HG02885 (cell line): ENCODE data around the gene CUL4A.
A peak's percentile ranks its signal among the peaks of the same experiment; 100 is the strongest.
"Not testable (repeated sequence)": the region's sequence is repeated elsewhere in the genome, so short reads cannot be mapped to it uniquely, and the experiment has no call there.

Experiments
- ATAC-seq: cut with Tn5 transposase; IDR thresholded peaks from one replicate; pipeline ENCODE4 v1.9.1; 2021; ENCODE audit warnings: mild to moderate bottlenecking; ENCODE audit not compliant: unreplicated experiment, poor library complexity

CUL4A gene

GRCh38 chr13:113209336-113209758 lies at the start of gene CUL4A:
TSS of gene CUL4A (plus strand) at chr13:113209613. CDS start at chr13:113209628, 15 bp downstream.
- peak; percentile 49 for ATAC-seq

GRCh38 chr13:113159701-113160100 lies 49.7 kb upstream of the CUL4A start:
- ATAC-seq: no peak

GRCh38 chr13:113160983-113161382 lies 48.4 kb upstream of the CUL4A start:
- ATAC-seq: no peak

GRCh38 chr13:113161433-113161832 lies 48.0 kb upstream of the CUL4A start:
- no peak for ATAC-seq

- not testable (repeated sequence) for ATAC-seq
Measured at GRCh38 chr13:113161975-113162374, 47.4 kb upstream of the CUL4A start.

- ATAC-seq: no peak
Measured at GRCh38 chr13:113162783-113163685, 46.4 kb upstream of the CUL4A start.

GRCh38 chr13:113164492-113164891 lies 44.9 kb upstream of the CUL4A start:
- no peak for ATAC-seq

GRCh38 chr13:113166266-113166665 lies 43.1 kb upstream of the CUL4A start:
- ATAC-seq: no peak

- ATAC-seq: no peak
Measured at GRCh38 chr13:113166681-113167080, 42.7 kb upstream of the CUL4A start.

- no peak for ATAC-seq
Measured at GRCh38 chr13:113167155-113167554, 42.3 kb upstream of the CUL4A start.

GRCh38 chr13:113167575-113167974 lies 41.8 kb upstream of the CUL4A start:
- no peak for ATAC-seq

GRCh38 chr13:113168211-113168610 lies 41.2 kb upstream of the CUL4A start:
- ATAC-seq: no peak

GRCh38 chr13:113169277-113170272 lies 39.8 kb upstream of the CUL4A start:
- no peak for ATAC-seq

- no peak for ATAC-seq
Measured at GRCh38 chr13:113170511-113170910, 38.9 kb upstream of the CUL4A start.

GRCh38 chr13:113171250-113172125 lies 37.9 kb upstream of the CUL4A start:
- ATAC-seq: no peak

- no peak for ATAC-seq
Measured at GRCh38 chr13:113172419-113172926, 36.9 kb upstream of the CUL4A start.

GRCh38 chr13:113176280-113176679 lies 33.1 kb upstream of the CUL4A start:
- no peak for ATAC-seq

GRCh38 chr13:113176822-113177221 lies 32.6 kb upstream of the CUL4A start:
- no peak for ATAC-seq

- ATAC-seq: no peak
Measured at GRCh38 chr13:113178070-113178895, 31.1 kb upstream of the CUL4A start.
